Measurements from ENCODE around the gene SLC38A8.

SLC38A8 gene

DNA sequence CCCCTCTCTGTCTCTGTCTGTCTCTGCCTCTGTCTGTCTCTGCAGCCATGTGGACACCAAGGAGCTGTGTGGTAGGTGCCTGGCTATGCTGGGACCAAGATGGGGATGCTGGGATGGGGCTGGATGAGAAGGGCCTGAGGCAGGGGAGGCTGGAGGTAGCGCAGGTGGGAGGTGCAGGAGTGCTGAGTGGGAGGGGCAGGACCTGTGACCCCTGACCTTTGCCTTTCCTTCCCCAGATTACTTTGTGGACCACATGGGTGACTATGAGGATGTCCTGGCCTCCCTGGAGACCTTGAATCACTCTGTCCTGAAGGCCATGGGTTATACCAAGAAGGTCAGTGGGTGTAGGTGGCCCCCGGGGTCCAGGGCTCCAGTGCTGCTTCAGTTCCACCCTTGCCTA, 61.8 kb downstream of the SLC38A8 start:
- TF ChIP-seq RAD21 (IDR thresholded peaks at IDR 0.05; ENCODE audit: low read depth) = no peak
- no peak for TF ChIP-seq TEAD4 (IDR thresholded peaks at IDR 0.05)
- TF ChIP-seq, protein P1, sequence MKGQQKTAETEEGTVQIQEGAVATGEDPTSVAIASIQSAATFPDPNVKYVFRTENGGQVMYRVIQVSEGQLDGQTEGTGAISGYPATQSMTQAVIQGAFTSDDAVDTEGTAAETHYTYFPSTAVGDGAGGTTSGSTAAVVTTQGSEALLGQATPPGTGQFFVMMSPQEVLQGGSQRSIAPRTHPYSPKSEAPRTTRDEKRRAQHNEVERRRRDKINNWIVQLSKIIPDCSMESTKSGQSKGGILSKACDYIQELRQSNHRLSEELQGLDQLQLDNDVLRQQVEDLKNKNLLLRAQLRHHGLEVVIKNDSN (IDR thresholded peaks at IDR 0.05) = no peak
- TF ChIP-seq CEBPB (IDR thresholded peaks at IDR 0.05) = no peak
- no peak for TF ChIP-seq YY1 (IDR thresholded peaks at IDR 0.05; ENCODE audit: low read depth)
- TF ChIP-seq, protein P2, sequence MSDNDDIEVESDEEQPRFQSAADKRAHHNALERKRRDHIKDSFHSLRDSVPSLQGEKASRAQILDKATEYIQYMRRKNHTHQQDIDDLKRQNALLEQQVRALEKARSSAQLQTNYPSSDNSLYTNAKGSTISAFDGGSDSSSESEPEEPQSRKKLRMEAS (IDR thresholded peaks at IDR 0.05) = no peak
- TF ChIP-seq ZBTB7A (IDR thresholded peaks at IDR 0.05; ENCODE audit: low read depth) = no peak
- no peak for TF ChIP-seq TCF12 (IDR thresholded peaks at IDR 0.05; ENCODE audit: low read depth)
- TF ChIP-seq EP300 (IDR thresholded peaks at IDR 0.05; ENCODE audit: borderline replicate concordance) = no peak
- TF ChIP-seq EGR1 (IDR thresholded peaks at IDR 0.05) = no peak
- TF ChIP-seq, protein P3, sequence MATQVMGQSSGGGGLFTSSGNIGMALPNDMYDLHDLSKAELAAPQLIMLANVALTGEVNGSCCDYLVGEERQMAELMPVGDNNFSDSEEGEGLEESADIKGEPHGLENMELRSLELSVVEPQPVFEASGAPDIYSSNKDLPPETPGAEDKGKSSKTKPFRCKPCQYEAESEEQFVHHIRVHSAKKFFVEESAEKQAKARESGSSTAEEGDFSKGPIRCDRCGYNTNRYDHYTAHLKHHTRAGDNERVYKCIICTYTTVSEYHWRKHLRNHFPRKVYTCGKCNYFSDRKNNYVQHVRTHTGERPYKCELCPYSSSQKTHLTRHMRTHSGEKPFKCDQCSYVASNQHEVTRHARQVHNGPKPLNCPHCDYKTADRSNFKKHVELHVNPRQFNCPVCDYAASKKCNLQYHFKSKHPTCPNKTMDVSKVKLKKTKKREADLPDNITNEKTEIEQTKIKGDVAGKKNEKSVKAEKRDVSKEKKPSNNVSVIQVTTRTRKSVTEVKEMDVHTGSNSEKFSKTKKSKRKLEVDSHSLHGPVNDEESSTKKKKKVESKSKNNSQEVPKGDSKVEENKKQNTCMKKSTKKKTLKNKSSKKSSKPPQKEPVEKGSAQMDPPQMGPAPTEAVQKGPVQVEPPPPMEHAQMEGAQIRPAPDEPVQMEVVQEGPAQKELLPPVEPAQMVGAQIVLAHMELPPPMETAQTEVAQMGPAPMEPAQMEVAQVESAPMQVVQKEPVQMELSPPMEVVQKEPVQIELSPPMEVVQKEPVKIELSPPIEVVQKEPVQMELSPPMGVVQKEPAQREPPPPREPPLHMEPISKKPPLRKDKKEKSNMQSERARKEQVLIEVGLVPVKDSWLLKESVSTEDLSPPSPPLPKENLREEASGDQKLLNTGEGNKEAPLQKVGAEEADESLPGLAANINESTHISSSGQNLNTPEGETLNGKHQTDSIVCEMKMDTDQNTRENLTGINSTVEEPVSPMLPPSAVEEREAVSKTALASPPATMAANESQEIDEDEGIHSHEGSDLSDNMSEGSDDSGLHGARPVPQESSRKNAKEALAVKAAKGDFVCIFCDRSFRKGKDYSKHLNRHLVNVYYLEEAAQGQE (IDR thresholded peaks at IDR 0.05; ENCODE audit: low read depth) = no peak
- no peak for TF ChIP-seq FOXM1 (IDR thresholded peaks at IDR 0.05; ENCODE audit: borderline replicate concordance, low read depth)
- no peak for TF ChIP-seq TAF1 (IDR thresholded peaks at IDR 0.05; ENCODE audit: low read depth)
- TF ChIP-seq CREB1 (IDR thresholded peaks at IDR 0.05; ENCODE audit: low read depth) = no peak
- TF ChIP-seq NFIC (IDR thresholded peaks at IDR 0.05) = no peak

DNA sequence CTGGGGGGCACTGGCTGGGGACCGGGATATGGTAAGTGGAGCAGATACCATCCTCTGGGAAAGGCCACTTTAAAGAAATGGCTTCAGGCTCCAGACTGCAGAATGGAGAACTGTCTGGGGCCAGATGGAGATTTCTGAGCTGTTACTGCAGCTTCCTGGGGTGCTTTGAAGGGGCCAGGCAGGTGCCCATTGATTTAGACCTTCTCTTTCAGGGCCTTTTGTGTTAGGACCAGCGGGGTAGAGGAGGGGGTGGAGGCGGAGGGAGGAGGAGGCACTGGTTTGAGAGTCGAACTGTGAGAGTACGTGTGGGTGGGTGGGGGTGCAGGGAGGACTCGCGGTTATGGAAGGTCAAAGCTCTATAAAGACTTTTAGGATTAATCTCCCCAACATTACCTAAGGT, 63.2 kb downstream of the SLC38A8 start:
- TF ChIP-seq ZBTB7A (IDR thresholded peaks at IDR 0.05; ENCODE audit: low read depth) (no peak), TEAD4 (IDR thresholded peaks at IDR 0.05) (no peak), FOXM1 (IDR thresholded peaks at IDR 0.05; ENCODE audit: borderline replicate concordance, low read depth) (no peak), CEBPB (IDR thresholded peaks at IDR 0.05) (no peak), EGR1 (IDR thresholded peaks at IDR 0.05) (no peak), YY1 (IDR thresholded peaks at IDR 0.05; ENCODE audit: low read depth) (no peak), RAD21 (IDR thresholded peaks at IDR 0.05; ENCODE audit: low read depth) (no peak), CREB1 (IDR thresholded peaks at IDR 0.05; ENCODE audit: low read depth) (no peak), EP300 (IDR thresholded peaks at IDR 0.05; ENCODE audit: borderline replicate concordance) (no peak), TCF12 (IDR thresholded peaks at IDR 0.05; ENCODE audit: low read depth) (no peak), TAF1 (IDR thresholded peaks at IDR 0.05; ENCODE audit: low read depth) (no peak), NFIC (IDR thresholded peaks at IDR 0.05) (no peak)
- TF ChIP-seq, protein P2 (IDR thresholded peaks at IDR 0.05) = no peak
- TF ChIP-seq, protein P1 (IDR thresholded peaks at IDR 0.05) = no peak
- TF ChIP-seq, protein P3 (IDR thresholded peaks at IDR 0.05; ENCODE audit: low read depth) = no peak

DNA sequence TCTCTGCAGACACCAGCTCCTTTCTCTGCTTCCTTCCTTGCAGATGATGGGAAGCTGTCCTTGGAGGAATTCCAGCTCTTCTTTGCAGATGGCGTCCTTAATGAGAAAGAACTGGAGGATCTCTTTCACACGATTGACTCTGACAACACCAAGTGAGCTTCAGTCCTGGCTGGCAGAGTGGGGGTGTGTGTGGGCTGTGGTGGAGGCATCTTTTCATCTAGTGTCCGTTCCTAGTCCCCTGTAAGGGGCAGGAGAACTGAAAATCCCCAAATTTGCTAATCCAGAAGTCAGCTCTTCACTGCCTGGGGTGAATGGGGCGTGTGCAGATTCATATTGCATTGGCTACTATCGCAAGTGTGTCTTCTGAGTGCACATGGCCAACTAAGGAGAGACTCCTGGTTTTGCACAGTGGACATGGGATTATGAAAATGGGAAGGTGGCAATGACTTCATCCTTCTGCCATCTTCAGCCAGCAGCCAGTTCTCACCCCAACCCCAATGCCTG, 64.1 kb downstream of the SLC38A8 start:
- TF ChIP-seq EP300 (IDR thresholded peaks at IDR 0.05; ENCODE audit: borderline replicate concordance) = no peak
- no peak for TF ChIP-seq TAF1 (IDR thresholded peaks at IDR 0.05; ENCODE audit: low read depth)
- TF ChIP-seq, protein P3 (IDR thresholded peaks at IDR 0.05; ENCODE audit: low read depth) = no peak
- TF ChIP-seq YY1 (IDR thresholded peaks at IDR 0.05; ENCODE audit: low read depth) = no peak
- TF ChIP-seq, protein P2 (IDR thresholded peaks at IDR 0.05) = no peak
- TF ChIP-seq CREB1 (IDR thresholded peaks at IDR 0.05; ENCODE audit: low read depth) = no peak
- TF ChIP-seq TCF12 (IDR thresholded peaks at IDR 0.05; ENCODE audit: low read depth) = no peak
- TF ChIP-seq, protein P1 (IDR thresholded peaks at IDR 0.05) = no peak
- TF ChIP-seq ZBTB7A (IDR thresholded peaks at IDR 0.05; ENCODE audit: low read depth) = no peak
- no peak for TF ChIP-seq EGR1 (IDR thresholded peaks at IDR 0.05)
- TF ChIP-seq RAD21 (IDR thresholded peaks at IDR 0.05; ENCODE audit: low read depth) = no peak
- TF ChIP-seq CEBPB (IDR thresholded peaks at IDR 0.05) = no peak
- no peak for TF ChIP-seq NFIC (IDR thresholded peaks at IDR 0.05)
- no peak for TF ChIP-seq FOXM1 (IDR thresholded peaks at IDR 0.05; ENCODE audit: borderline replicate concordance, low read depth)
- no peak for TF ChIP-seq TEAD4 (IDR thresholded peaks at IDR 0.05)
